Smooth muscle cell (in vitro differentiated cells): ENCODE data around the gene MTG2. TPM values are rescaled to one million over a fixed set of nuclear protein-coding genes. Genes with fewer than 3 reads are reported as not detected.

Source experiments
- DNase-seq: peaks from one replicate; lab custom pipeline; 2025; ENCODE audit not compliant: unreplicated experiment; lab: John Stamatoyannopoulos, UW
- H2AFZ ChIP-seq: fragments of 200-600 bp; sonication (generic); 2 replicates; pipeline ENCODE4 v1.6.0; 2016; ENCODE audit warnings: antibody characterized with exemption, low read depth, mild to moderate bottlenecking
- H3F3A ChIP-seq: fragments of 200-600 bp; sonication (generic); 2 replicates; pipeline ENCODE4 v1.6.0; 2017; ENCODE audit warnings: antibody characterized with exemption, low read depth
- H3K27ac ChIP-seq: fragments of 200-600 bp; sonication (generic); 2 replicates; pipeline ENCODE4 v1.5.1; 2016; ENCODE audit warnings: low read depth, mild to moderate bottlenecking
- H3K27me3 ChIP-seq: fragments of 200-600 bp; sonication (generic); 2 replicates; pipeline ENCODE4 v1.6.1; 2016; ENCODE audit warnings: low read depth, mild to moderate bottlenecking
- H3K36me3 ChIP-seq: fragments of 200-600 bp; sonication (generic); 2 replicates; pipeline ENCODE4 v1.5.1; 2016; ENCODE audit warnings: low read depth
- H3K4me1 ChIP-seq: fragments of 200-600 bp; sonication (generic); 2 replicates; pipeline ENCODE4 v1.5.1; 2016; ENCODE audit warnings: low read depth
- H3K4me2 ChIP-seq: fragments of 200-600 bp; sonication (generic); 2 replicates; pipeline ENCODE4 v1.6.0; 2016; ENCODE audit warnings: mild to moderate bottlenecking
- H3K4me3 ChIP-seq: fragments of 200-600 bp; sonication (generic); 2 replicates; pipeline ENCODE4 v1.5.1; 2016; ENCODE audit warnings: mild to moderate bottlenecking
- H3K79me2 ChIP-seq: fragments of 200-600 bp; sonication (generic); 2 replicates; pipeline ENCODE4 v1.6.0; 2016; ENCODE audit warnings: low read depth, mild to moderate bottlenecking
- H3K9ac ChIP-seq: fragments of 200-600 bp; sonication (generic); 2 replicates; pipeline ENCODE4 v1.6.0; 2016; ENCODE audit warnings: low read depth
- H3K9me3 ChIP-seq: fragments of 200-600 bp; sonication (generic); replicated peaks from 2 replicates; pipeline ENCODE4 v1.5.1; 2016; ENCODE audit warnings: low read depth
- H4K20me1 ChIP-seq: fragments of 200-600 bp; sonication (generic); 2 replicates; pipeline ENCODE4 v1.6.0; 2016; ENCODE audit warnings: low read depth
- CTCF ChIP-seq: fragments of 200-600 bp; sonication (generic); IDR thresholded peaks from 2 replicates; pipeline ENCODE4 v1.5.1; 2017; ENCODE audit warnings: borderline replicate concordance, mild to moderate bottlenecking, antibody characterized with exemption; ENCODE audit not compliant: insufficient read depth, poor library complexity, severe bottlenecking
- WGBS: methylation state at CpG from one replicate; pipeline ENCODE4 v1.1.7; 2016; ENCODE audit warnings: low lambda C conversion rate; 5-methylcytosine and 5-hydroxymethylcytosine counted together
- polyA plus RNA-seq: library from polyadenylated mRNA; unstranded; fragments of >200 nt; fragmentation: Nextera tagmentation; extraction: Ambion mirVana; gene quantifications from 2 replicates; pipeline ENCODE4 v1.2.1, GENCODE V29; 2016
- total RNA-seq: library from RNA; depleted of rRNA; stranded (reverse); fragments of >200 nt; gene quantifications from 2 replicates; pipeline ENCODE4 v1.2.3, GENCODE V29; 2014

The MTG2 gene
- total and polyA plus RNA-seq, 2 experiments from 2014 or later = 17.9 to 21.9 TPM

DNA sequence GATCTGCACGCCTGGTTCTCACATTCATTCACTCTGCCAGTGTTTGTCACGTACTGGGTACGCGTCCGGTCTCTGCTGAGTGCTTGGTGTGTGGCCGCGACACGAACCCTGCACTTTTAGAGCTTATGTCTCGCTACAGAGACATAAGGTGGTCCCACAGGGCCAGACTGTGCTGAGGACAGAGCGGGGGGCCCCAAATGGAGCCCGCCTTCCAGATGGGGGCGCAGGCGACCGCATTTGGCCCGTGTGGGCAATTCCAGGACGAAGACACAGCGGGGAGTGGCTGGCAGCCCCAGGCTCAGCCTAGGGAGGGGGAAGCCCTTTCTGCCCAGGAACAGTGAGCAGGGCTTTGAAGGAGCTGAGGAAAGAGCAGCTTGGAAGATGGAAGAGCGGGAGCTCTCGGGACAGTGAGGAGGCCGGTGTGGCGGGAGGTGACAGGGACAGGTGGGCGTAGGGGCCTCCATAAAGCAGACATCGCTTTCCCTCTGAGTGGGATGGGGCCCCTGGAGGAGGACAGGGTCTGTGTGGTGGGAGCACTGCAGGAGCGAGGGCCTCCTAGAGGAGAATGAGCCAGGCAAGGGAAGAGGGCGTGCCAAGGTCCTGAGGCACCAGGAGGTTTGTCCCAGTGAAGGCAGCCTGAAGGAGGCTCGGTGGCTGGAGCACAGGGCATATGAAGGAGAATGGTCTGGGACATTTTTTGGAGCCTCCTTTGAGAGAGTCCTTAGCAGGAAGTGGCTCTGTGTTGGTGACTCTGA is 7.8 kb upstream of the MTG2 start:
- 96% methylated on average over 25 of the region's 26 CpGs for WGBS
- H3K4me2 ChIP-seq = no peak overlapping the region
- no peaks in the 10 kb centered on the region for H3K9me3 ChIP-seq
- no peaks in the 10 kb centered on the region for H3K79me2 ChIP-seq
- no peak overlapping the region for H3K4me3 ChIP-seq
- H3K4me1 ChIP-seq = no peaks in the 10 kb centered on the region
- H2AFZ ChIP-seq = no peak overlapping the region
- no peaks in the 10 kb centered on the region for H3K36me3 ChIP-seq
- H3K27ac ChIP-seq = no peak overlapping the region
- no peak overlapping the region for H3K9ac ChIP-seq
- no peaks in the 10 kb centered on the region for H3F3A ChIP-seq
- no peak for DNase-seq
- no peak for TF ChIP-seq CTCF
- no peaks in the 10 kb centered on the region for H3K27me3 ChIP-seq
- H4K20me1 ChIP-seq = no peaks in the 10 kb centered on the region

DNA sequence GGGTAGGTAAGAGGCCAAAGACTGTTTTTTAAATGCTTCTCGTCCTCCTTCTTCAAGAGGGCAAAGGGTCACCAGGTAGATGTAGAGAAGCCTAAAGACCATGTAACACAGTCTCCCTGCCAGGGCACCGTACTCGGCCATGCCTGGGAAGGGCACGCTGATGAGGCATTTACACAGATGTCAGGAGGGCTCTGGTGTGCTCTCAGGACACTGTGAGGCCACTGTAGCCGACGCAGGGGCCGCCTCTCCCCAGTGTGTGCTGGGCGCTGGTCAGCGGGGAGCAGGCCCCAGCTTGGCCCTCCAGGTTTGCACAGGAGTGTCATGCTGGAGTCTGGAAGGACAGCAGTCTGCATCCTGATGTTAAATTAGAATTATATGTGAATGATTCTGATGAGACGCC is 7.1 kb upstream of the MTG2 start:
- no peaks in the 10 kb centered on the region for H3K4me1 ChIP-seq
- no peaks in the 10 kb centered on the region for H4K20me1 ChIP-seq
- H3K4me3 ChIP-seq = no peak overlapping the region
- H3K9me3 ChIP-seq = no peaks in the 10 kb centered on the region
- no peaks in the 10 kb centered on the region for H3K79me2 ChIP-seq
- no peaks in the 10 kb centered on the region for H3K36me3 ChIP-seq
- H3K4me2 ChIP-seq = no peak overlapping the region
- H3K9ac ChIP-seq = no peak overlapping the region
- DNase-seq = no peak
- no peak for TF ChIP-seq CTCF
- WGBS = 96% methylated on average over 10 of the region's 10 CpGs
- H3K27me3 ChIP-seq = no peaks in the 10 kb centered on the region
- H3K27ac ChIP-seq = no peak overlapping the region
- H3F3A ChIP-seq = no peaks in the 10 kb centered on the region
- no peak overlapping the region for H2AFZ ChIP-seq

- TF ChIP-seq CTCF = no peak
- H4K20me1 ChIP-seq = no peaks in the 10 kb centered on the region
- H3F3A ChIP-seq = peaks cover 10% of the 10 kb centered on the region
- 96% methylated on average over 15 of the region's 15 CpGs for WGBS
- no peak overlapping the region for H2AFZ ChIP-seq
- H3K4me1 ChIP-seq = peaks cover 3% of the 10 kb centered on the region
- no peaks in the 10 kb centered on the region for H3K9me3 ChIP-seq
- H3K4me3 ChIP-seq = no peak overlapping the region
- no peaks in the 10 kb centered on the region for H3K36me3 ChIP-seq
- H3K9ac ChIP-seq = no peak overlapping the region
- H3K4me2 ChIP-seq = no peak overlapping the region
- H3K79me2 ChIP-seq = no peaks in the 10 kb centered on the region
- H3K27ac ChIP-seq = no peak overlapping the region
- DNase-seq = no peak
- no peaks in the 10 kb centered on the region for H3K27me3 ChIP-seq
Observed at GRCh38 chr20:62176866-62177265, 6.0 kb upstream of the MTG2 start.

DNA sequence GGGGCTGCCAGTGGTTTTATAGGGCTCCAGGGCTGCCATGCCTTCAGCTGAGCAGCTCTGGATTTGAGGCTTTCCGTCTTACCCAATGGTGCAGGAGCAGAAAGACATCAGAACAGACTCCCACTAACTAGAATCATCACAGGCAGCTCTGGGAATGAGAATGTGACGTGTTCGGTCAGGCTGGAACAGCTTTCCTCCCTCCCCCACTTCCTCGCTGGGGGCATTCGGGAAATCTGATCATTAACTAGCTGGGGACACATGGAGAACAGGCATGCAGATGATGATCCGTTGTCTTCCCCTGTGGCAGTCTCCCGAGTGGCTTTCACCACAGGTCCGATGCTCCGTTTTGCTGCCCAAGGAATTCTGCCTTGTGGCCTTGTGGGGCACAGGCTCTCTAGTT is 5.5 kb upstream of the MTG2 start:
- Histone ChIP-seq H3K4me3 (no peak overlapping the region), H4K20me1 (no peaks in the 10 kb centered on the region), H3K27me3 (no peaks in the 10 kb centered on the region), H3K9ac (no peak overlapping the region), H3K4me2 (no peak overlapping the region), H3K9me3 (no peaks in the 10 kb centered on the region), H3K27ac (no peak overlapping the region), H3K4me1 (peaks cover 8% of the 10 kb centered on the region), H3K36me3 (no peaks in the 10 kb centered on the region), H2AFZ (no peak overlapping the region), H3F3A (peaks cover 12% of the 10 kb centered on the region), H3K79me2 (no peaks in the 10 kb centered on the region)
- 92% methylated on average over 9 of the region's 9 CpGs for WGBS
- DNase-seq = no peak
- TF ChIP-seq CTCF = no peak
